H1 (cell line): ENCODE measurements around the gene PHOSPHO1. TPM values are rescaled to one million over a fixed set of nuclear protein-coding genes. Genes with fewer than 3 reads are reported as not detected.

Experiments used
- ATF3 ChIP-seq: IDR thresholded peaks from 2 replicates; pipeline ENCODE4 v1.6.1; 2011; ENCODE audit warnings: low read depth, mild to moderate bottlenecking, low read length; ENCODE audit not compliant: insufficient read depth
- CHD1 ChIP-seq: IDR thresholded peaks from 2 replicates; pipeline ENCODE4 v1.6.1; 2012; ENCODE audit warnings: low read depth, low read length, improper control_type of control experiment
- CHD7 ChIP-seq: fragments of 300-600 bp; sonication (generic); IDR thresholded peaks from 2 replicates; pipeline ENCODE4 v1.7.1; 2012; ENCODE audit warnings: low read length, moderate library complexity, mild to moderate bottlenecking, inconsistent platforms; ENCODE audit not compliant: insufficient replicate concordance
- CTBP2 ChIP-seq: IDR thresholded peaks from 2 replicates; pipeline ENCODE4 v1.7.0; 2011; ENCODE audit warnings: borderline replicate concordance, mild to moderate bottlenecking, moderate library complexity, mixed read lengths, low read length; ENCODE audit not compliant: insufficient read depth, insufficient read length
- EZH2 ChIP-seq: fragments of 200-600 bp; sonication (generic); IDR thresholded peaks from 2 replicates; pipeline ENCODE4 v1.7.1; 2012; ENCODE audit warnings: low read depth, mild to moderate bottlenecking, moderate library complexity, low read length, inconsistent platforms; ENCODE audit not compliant: severe bottlenecking
- KDM1A ChIP-seq: fragments of 200-600, 300-600 bp; sonication (generic); IDR thresholded peaks from 2 replicates; pipeline ENCODE4 v1.7.1; 2016; ENCODE audit warnings: mild to moderate bottlenecking, low read length, borderline replicate concordance
- KDM4A ChIP-seq: IDR thresholded peaks from one replicate; pipeline ENCODE4 v1.7.1; 2012; ENCODE audit warnings: low read depth, mild to moderate bottlenecking, moderate library complexity, low read length, inconsistent platforms; ENCODE audit not compliant: severe bottlenecking
- POLR2A ChIP-seq, 2 experiments: IDR thresholded peaks; 1 replicate in 1 of 2; 2 replicates in 1 of 2; pipeline ENCODE4 v1.6.1; 2011; ENCODE audit warnings: low read depth in 2 of 2, low read length in 2 of 2, mild to moderate bottlenecking in 2 of 2; ENCODE audit errors: control extremely low read depth in 1 of 2
- SP2 ChIP-seq: IDR thresholded peaks from 2 replicates; pipeline ENCODE4 v1.6.1; 2012; ENCODE audit warnings: mild to moderate bottlenecking, low read length, inconsistent platforms
- polyA plus RNA-seq, 7 experiments: library from polyadenylated mRNA; depleted of rRNA in 3 of 7; stranded (reverse) in 5 of 7; unstranded in 2 of 7; fragments of >200 nt in 5 of 7; fragments of 200-250 nt in 2 of 7; gene quantifications; 1 replicate in 5 of 7; 2 replicates in 1 of 7; 4 replicates in 1 of 7; pipeline versions ENCODE4 v1.2.1 to v1.2.3, GENCODE V29; 2011 to 2013; ENCODE audit warnings: missing spikeins in 2 of 7, mixed read lengths in 2 of 7
- total RNA-seq: library from RNA; stranded (reverse); fragmentation: NEBNext Ultra II Directional; extraction: Animal tissue kit (Norgen Biotek cat#: 25700); gene quantifications from 2 replicates; pipeline ENCODE4 v1.2.1, GENCODE V29; 2021

Gene PHOSPHO1
- total and polyA plus RNA-seq, 2 of the 8 experiments (the other 6 are each of a cell fraction or from before 2014, with no cell fraction given), result 0.34 to 0.45 TPM

GRCh38 chr17:49260011-49260816 is 29.6 kb upstream of the PHOSPHO1 start (continued):
- no peak for TF ChIP-seq ATF3
- TF ChIP-seq POLR2A (IDR thresholded peaks at IDR 0.05; ENCODE audit: control extremely low read depth in 1 of 2, low read depth in 2 of 2, low read length in 2 of 2), result no peak
- no peak for TF ChIP-seq CHD7
- peak; percentile 95; the same call in 1 of the 2 replicates for TF ChIP-seq KDM1A
- TF ChIP-seq CHD1, result no peak
- TF ChIP-seq KDM4A, result peak; percentile 69
- TF ChIP-seq EZH2, result no peak
- no peak for TF ChIP-seq SP2
- TF ChIP-seq CTBP2, result no peak
